Heart right ventricle (tissue), 16 donors: ENCODE data around the gene CBX6. TPM values are rescaled to one million over a fixed set of nuclear protein-coding genes. Genes with fewer than 3 reads are reported as not detected.

Experiments used
- ATAC-seq, 8 donors: fragments of 200-7000 bp; cut with Tn5 transposase; one replicate each; pipeline ENCODE4 v1.9.1; 2020; ENCODE audit warnings: mild to moderate bottlenecking in 8 of 8, moderate library complexity in 8 of 8, moderate number of reproducible peaks in 1 of 8
- DNase-seq, 2 donors: peaks; one replicate each; pipeline ENCODE4 v3.0.0-alpha.2; 2020
- H3K27ac ChIP-seq, 10 donors: fragments of 200-600 bp; sonication (generic) in 2 of 10; one replicate each; pipeline versions ENCODE4 v1.5.0 to v1.8.0; 2020 to 2022; ENCODE audit warnings: mild to moderate bottlenecking in 3 of 10
- H3K27me3 ChIP-seq, 7 donors: fragments of 200-600 bp; one replicate each; pipeline ENCODE4 v1.8.0; 2021 to 2022; ENCODE audit warnings: mild to moderate bottlenecking in 2 of 7
- H3K36me3 ChIP-seq, 9 donors: fragments of 200-600 bp; sonication (generic) in 1 of 9; one replicate each; pipeline versions ENCODE4 v1.5.0 to v1.8.0; 2020 to 2022; ENCODE audit warnings: mild to moderate bottlenecking in 2 of 9
- H3K4me1 ChIP-seq, 9 donors: fragments of 200-600 bp; sonication (generic) in 1 of 9; one replicate each; pipeline versions ENCODE4 v1.5.0 to v1.8.0; 2020 to 2022; ENCODE audit warnings: mild to moderate bottlenecking in 4 of 9
- H3K4me3 ChIP-seq, 10 donors: fragments of 200-600 bp; sonication (generic) in 2 of 10; one replicate each; pipeline versions ENCODE4 v1.5.0 to v1.8.0; 2020 to 2022; ENCODE audit warnings: mild to moderate bottlenecking in 7 of 10, moderate library complexity in 2 of 10
- H3K9me3 ChIP-seq, 11 donors: fragments of 200-600 bp in 10 of 11; sonication (generic) in 2 of 11; one replicate each; pipeline versions ENCODE4 v1.5.0 to v1.8.0; 2013 to 2022; ENCODE audit warnings: mild to moderate bottlenecking in 2 of 11, control low read depth in 1 of 11, moderate library complexity in 1 of 11
- WGBS, 2 donors: extraction: QIAGEN DNeasy Blood & Tissue Kit; methylation state at CpG; one replicate each; pipeline ENCODE4 v1.1.7; 2013; ENCODE audit warnings: inconsistent platforms in 1 of 2; 5-methylcytosine and 5-hydroxymethylcytosine counted together
- intact Hi-C, 10 donors: fragments of 100-400 bp; cut with DNase I; formaldehyde crosslinking; loops; one replicate each; pipeline versions ENCODE4 v1.11.1 to v1.14.2; 2022
- polyA plus RNA-seq, 2 donors: library from polyadenylated mRNA; stranded (reverse); fragments of 200-250 nt; gene quantifications; one replicate each; pipeline ENCODE4 v1.2.3, GENCODE V29; 2013
- total RNA-seq, 10 donors: library from RNA; stranded (reverse); fragmentation: NEBNext Ultra II Directional in 3 of 10; extraction: Animal tissue kit (Norgen Biotek cat#: 25700) in 3 of 10; gene quantifications; one replicate each; pipeline versions ENCODE4 v1.2.1 to v1.2.4, GENCODE V29; 2021 to 2023
- TF ChIP-seq, protein P1 (sequence below), 9 donors: fragments of 200-600 bp; sonication (generic) in 2 of 9; IDR thresholded peaks; one replicate each; pipeline versions ENCODE4 v1.5.0 to v1.8.0; 2021 to 2022; ENCODE audit warnings: antibody characterized with exemption in 9 of 9, mild to moderate bottlenecking in 5 of 9, moderate library complexity in 1 of 9
- donor health status: Arrhythmogenic right ventricular cardiomyopathy.
- donor health status: ischemic (EF 13 %, LVEDD 7.1; RV severe dilation, severe dysfunction).
- donor health status: healthy with polysubstance abuse.
- donor health status: DM: no; HTN: yes; CAD: no.
- donor health status: DM: no; HTN: no; CAD: no.
- donor health status: ischemic (EF 25% LVEDD 6.9; RV normal size, moderate dysfunction).
- donor health status: ischemic (EF 25% LVEDD 5.7; RV mildly dilated, moderate dysfunction).
- donor health status: healthy.
- donor health status: DM: yes; HTN: yes; CAD: no.
- donor health status: Ischemic cardiomyopathy.
- donor health status: ischemic (EF 35%, LVEDD 5.7; RV mildly dilated, moderate dysfunction).
- donor health status: nonischemic (EF 11% LVEDD 7.7; RV severe dilation, severe dysfunction).
- donor health status: DM: yes; HTN: yes; CAD: no.
- donor health status: PGD.
- donor health status: ischemic (EF 29% LVEDD 5.4; RV normal size, mild dysfunction).
- donor health status: nonischemic (EF 23%, LVEDD 6.1; RV moderate dilation, normal function).

CBX6 gene
- total and polyA plus RNA-seq, 12 donors, result 17.4 to 49.1 (median 35.1) TPM

DNA sequence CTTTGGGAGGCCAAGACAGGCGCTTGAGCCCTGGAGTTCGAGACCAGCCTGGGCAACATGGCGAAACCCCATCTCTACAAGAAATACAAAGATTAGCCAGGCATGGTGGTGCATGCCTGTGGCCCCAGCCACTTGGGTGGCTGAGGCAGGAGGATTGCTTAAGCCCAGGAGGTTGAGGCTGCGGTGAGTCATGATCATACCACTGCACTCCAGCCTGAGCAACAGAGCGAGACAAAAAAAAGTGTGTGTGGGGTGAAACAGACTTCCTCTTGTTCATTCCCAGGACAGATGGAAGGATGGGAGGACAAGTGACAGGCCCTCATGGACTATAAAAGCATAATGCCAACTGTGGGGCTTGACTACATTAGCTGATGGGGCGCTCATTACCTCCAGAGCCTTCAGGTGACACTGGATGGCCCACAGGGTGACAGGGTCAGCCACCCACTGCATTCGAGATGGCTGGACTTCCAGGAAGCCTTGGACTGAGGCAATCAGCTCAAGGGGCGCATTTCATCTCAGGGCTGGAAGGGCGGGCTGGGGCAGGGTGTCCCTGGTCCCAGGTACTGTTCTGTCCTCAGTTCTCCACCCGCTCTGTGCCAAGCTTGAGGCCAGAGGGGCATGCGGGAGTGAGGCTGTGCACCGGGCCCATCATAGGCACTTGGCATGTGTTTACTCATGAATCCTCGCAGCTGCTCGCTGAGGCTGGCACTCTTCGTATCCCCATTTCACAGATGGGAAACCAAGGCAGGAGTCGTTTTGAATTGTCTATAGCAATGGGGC lies 40.7 kb downstream of the CBX6 start:
- no peaks in the 10 kb centered on the region for H3K4me1 ChIP-seq
- intact Hi-C loops, result no loop called here
- H3K36me3 ChIP-seq, result peaks cover 0 to 3% (median 0%) of the 10 kb centered on the region in 9 donors
- H3K4me3 ChIP-seq, result no peak overlapping the region
- no peak for DNase-seq
- peaks cover 0 to 3% (median 0%) of the 10 kb centered on the region in 11 donors for H3K9me3 ChIP-seq
- no peaks in the 10 kb centered on the region for H3K27me3 ChIP-seq
- WGBS, 2 donors, result 91 to 92% methylated on average over 16 of the region's 16 CpGs
- no peak for ATAC-seq
- TF ChIP-seq, protein P1, sequence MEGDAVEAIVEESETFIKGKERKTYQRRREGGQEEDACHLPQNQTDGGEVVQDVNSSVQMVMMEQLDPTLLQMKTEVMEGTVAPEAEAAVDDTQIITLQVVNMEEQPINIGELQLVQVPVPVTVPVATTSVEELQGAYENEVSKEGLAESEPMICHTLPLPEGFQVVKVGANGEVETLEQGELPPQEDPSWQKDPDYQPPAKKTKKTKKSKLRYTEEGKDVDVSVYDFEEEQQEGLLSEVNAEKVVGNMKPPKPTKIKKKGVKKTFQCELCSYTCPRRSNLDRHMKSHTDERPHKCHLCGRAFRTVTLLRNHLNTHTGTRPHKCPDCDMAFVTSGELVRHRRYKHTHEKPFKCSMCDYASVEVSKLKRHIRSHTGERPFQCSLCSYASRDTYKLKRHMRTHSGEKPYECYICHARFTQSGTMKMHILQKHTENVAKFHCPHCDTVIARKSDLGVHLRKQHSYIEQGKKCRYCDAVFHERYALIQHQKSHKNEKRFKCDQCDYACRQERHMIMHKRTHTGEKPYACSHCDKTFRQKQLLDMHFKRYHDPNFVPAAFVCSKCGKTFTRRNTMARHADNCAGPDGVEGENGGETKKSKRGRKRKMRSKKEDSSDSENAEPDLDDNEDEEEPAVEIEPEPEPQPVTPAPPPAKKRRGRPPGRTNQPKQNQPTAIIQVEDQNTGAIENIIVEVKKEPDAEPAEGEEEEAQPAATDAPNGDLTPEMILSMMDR (IDR thresholded peaks at IDR 0.05), result no peak
- no peak overlapping the region for H3K27ac ChIP-seq

DNA sequence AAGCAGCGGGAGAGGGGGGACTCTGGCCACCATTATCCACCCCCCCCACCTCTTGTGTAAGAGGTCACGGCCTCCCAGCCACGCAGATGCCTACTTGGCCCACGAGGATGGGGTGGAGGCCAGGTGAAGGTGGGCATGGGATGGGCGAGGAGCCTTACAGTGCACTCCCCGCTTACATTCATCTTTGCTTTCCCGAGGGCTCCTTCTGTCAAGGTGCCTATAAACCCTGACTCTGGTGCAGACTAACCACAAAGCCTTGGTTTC lies 41.2 kb downstream of the CBX6 start:
- no peaks in the 10 kb centered on the region for H3K4me1 ChIP-seq
- peaks cover 0 to 3% (median 0%) of the 10 kb centered on the region in 11 donors for H3K9me3 ChIP-seq
- intact Hi-C loops, result no loop called here
- no peak overlapping the region for H3K4me3 ChIP-seq
- TF ChIP-seq, protein P1 (IDR thresholded peaks at IDR 0.05), result no peak
- 74 to 77% methylated on average over 7 of the region's 7 CpGs for WGBS, 2 donors
- DNase-seq, result no peak
- no peak overlapping the region for H3K27ac ChIP-seq
- no peak for ATAC-seq
- H3K27me3 ChIP-seq, result no peaks in the 10 kb centered on the region
- H3K36me3 ChIP-seq, result peaks cover 0 to 3% (median 0%) of the 10 kb centered on the region in 9 donors

DNA sequence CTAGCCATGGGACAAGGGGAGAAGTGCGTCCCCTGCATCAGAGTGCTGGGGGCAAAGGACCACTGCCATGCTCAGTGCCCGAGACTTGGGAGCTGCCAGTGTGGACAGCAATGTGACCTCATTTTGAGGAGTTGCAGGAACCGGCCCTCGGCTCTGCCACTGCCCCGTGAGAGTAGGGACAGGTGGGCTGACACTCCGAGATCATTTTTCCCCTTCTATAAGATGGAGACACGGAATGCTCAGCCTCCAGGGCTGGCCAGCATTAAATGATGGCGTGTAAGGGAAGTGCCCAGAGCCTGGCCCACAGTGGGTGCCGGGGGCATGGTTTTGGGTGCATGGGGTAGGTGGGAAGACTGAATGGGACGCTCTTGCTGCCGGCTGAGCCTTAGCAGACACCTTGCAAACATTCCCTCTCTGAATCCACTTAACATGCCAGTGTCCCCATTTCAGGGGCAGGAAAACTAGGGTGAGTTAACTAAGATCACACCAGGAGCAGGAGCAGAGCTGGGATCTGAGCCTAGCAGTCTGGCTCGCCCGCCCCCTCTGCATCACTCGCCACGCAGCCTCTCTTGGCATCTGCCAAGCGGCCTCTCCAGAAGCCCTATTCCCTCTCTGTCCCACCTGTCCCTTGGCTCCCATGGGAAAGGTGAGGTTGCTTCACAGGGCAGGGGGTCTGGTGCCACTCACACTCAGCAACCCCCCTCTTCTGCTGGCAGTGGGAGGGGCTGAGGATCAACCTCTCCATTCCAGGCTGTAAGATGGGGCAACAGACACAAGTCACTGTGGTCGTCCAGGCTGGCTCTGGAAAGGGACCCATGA lies 41.8 kb downstream of the CBX6 start:
- Histone ChIP-seq H3K36me3 (peaks cover 0 to 3% (median 0%) of the 10 kb centered on the region in 9 donors), H3K9me3 (peaks cover 0 to 3% (median 0%) of the 10 kb centered on the region in 11 donors), H3K4me3 (no peak overlapping the region), H3K4me1 (no peaks in the 10 kb centered on the region), H3K27ac (no peak overlapping the region), H3K27me3 (no peaks in the 10 kb centered on the region)
- ATAC-seq (no peak), DNase-seq (no peak)
- TF ChIP-seq, protein P1 (IDR thresholded peaks at IDR 0.05), result no peak
- intact Hi-C loops, result no loop called here
- WGBS, 2 donors, result 85 to 91% methylated on average over 17 of the region's 17 CpGs

DNA sequence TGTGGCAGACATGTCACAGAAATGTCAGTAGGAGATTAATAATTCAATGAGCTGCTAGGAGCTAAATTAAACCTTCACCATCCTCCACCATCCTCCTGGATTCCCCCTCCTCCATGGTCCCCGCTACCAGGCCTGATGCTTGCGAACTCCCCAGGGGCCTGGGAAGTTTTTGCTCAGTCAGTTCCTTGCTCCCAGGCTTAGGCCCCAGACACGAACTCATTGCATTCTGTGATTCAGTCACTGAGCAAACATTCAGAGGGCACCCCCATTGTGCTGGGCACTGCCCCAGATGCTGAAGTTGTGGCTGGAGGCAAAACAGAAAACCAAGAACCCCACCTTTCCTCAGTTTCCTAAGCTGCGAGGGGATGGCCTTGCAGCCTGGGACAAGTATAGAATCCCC lies 42.5 kb downstream of the CBX6 start:
- H3K27ac ChIP-seq, result no peak overlapping the region
- no peaks in the 10 kb centered on the region for H3K27me3 ChIP-seq
- H3K4me1 ChIP-seq, result no peaks in the 10 kb centered on the region
- H3K9me3 ChIP-seq, result peaks cover 0 to 3% (median 0%) of the 10 kb centered on the region in 11 donors
- 85 to 88% methylated on average over 4 of the region's 4 CpGs for WGBS, 2 donors
- peaks cover 0 to 3% (median 0%) of the 10 kb centered on the region in 9 donors for H3K36me3 ChIP-seq
- intact Hi-C loops, result loop anchor here in 1 of 10 donors (10.0 kb wide), 1 partner anchor 55 kb away; no protein-coding TSS in a partner anchor
- TF ChIP-seq, protein P1 (IDR thresholded peaks at IDR 0.05), result no peak
- H3K4me3 ChIP-seq, result no peak overlapping the region
- DNase-seq (no peak), ATAC-seq (no peak)
